HEK293T (cell line): ENCODE results near the gene FAM117A.

ENCODE experiments used
- BHLHE40 ChIP-seq: fragments of 450-650 bp; IDR thresholded peaks from 2 replicates; pipeline ENCODE4 v1.6.1; 2016; ENCODE audit warnings: mild to moderate bottlenecking, moderate library complexity, borderline replicate concordance
- FOXA1 ChIP-seq: fragments of 450-650 bp; IDR thresholded peaks from 2 replicates; pipeline ENCODE4 v1.6.1; 2016; ENCODE audit warnings: mild to moderate bottlenecking
- PKNOX1 ChIP-seq: fragments of 450-650 bp; IDR thresholded peaks from 2 replicates; pipeline ENCODE4 v1.6.1; 2016

- no peak for TF ChIP-seq BHLHE40
- TF ChIP-seq PKNOX1 = no peak
- TF ChIP-seq FOXA1 = no peak
Measured at GRCh38 chr17:49664706-49665211, 99.2 kb downstream of the FAM117A start.
